HG02840 (cell line): ENCODE measurements around the gene C16orf87.

ENCODE experiments used
- ATAC-seq: cut with Tn5 transposase; IDR thresholded peaks from one replicate; pipeline ENCODE4 v1.9.1; 2021; ENCODE audit warnings: mild to moderate bottlenecking, moderate library complexity, moderate number of reproducible peaks; ENCODE audit not compliant: unreplicated experiment, low FRiP score

C16orf87 gene

GRCh38 chr16:46762583-46762982, 68.4 kb downstream of the C16orf87 start:
- no peak for ATAC-seq

- ATAC-seq, result no peak
Measured at GRCh38 chr16:46759309-46759708, 71.7 kb downstream of the C16orf87 start.

- ATAC-seq, result no peak
Measured at GRCh38 chr16:46757339-46758050, 73.5 kb downstream of the C16orf87 start.

GRCh38 chr16:46756772-46757171, 74.2 kb downstream of the C16orf87 start:
- ATAC-seq, result no peak

GRCh38 chr16:46753015-46753414, 78.0 kb downstream of the C16orf87 start:
- no peak for ATAC-seq

GRCh38 chr16:46751381-46751780, 79.6 kb downstream of the C16orf87 start:
- ATAC-seq, result no peak

GRCh38 chr16:46748775-46749705, 81.9 kb downstream of the C16orf87 start:
- peak; percentile 64 for ATAC-seq

- no peak for ATAC-seq
Measured at GRCh38 chr16:46747777-46748651, 83.0 kb downstream of the C16orf87 start, which contains the start of gene MYLK3. Gene MYLK3, minus strand, starts transcription at chr16:46748344. Its CDS starts 151 bp downstream, at chr16:46748193.

- no peak for ATAC-seq
Measured at GRCh38 chr16:46746821-46747776, 83.9 kb downstream of the C16orf87 start.
